BJ (cell line): ENCODE data around the gene IFI27L2. TPM values are rescaled to one million over a fixed set of nuclear protein-coding genes. Genes with fewer than 3 reads are reported as not detected.

Experiments
- CTCF ChIA-PET: fragments of 350-600 bp; formaldehyde crosslinking; extraction: SDS; loops from one replicate; lab custom pipeline; 2021; ENCODE audit warnings: antibody characterized with exemption, inconsistent platforms; lab: Yijun Ruan, JAX
- POLR2A ChIA-PET: fragments of 300-600 bp; sonication (Branson Sonifier 250); formaldehyde crosslinking; extraction: SDS; loops from one replicate; lab custom pipeline; 2021; ENCODE audit warnings: antibody characterized with exemption; lab: Charles Lee
- DNase-seq: peaks from one replicate; pipeline ENCODE4 v3.0.0-alpha.2; 2011; ENCODE audit warnings: low read depth
- H3K27me3 ChIP-seq: 2 replicates; pipeline ENCODE4 v1.6.0; 2011; ENCODE audit warnings: low read length; ENCODE audit not compliant: control insufficient read depth, insufficient read depth
- H3K36me3 ChIP-seq: 2 replicates; pipeline ENCODE4 v1.5.1; 2011; ENCODE audit warnings: low read length; ENCODE audit not compliant: control insufficient read depth, insufficient read depth
- H3K4me3 ChIP-seq: 2 replicates; pipeline ENCODE4 v1.5.1; 2011; ENCODE audit warnings: low read depth, mild to moderate bottlenecking, control low read depth, low read length
- polyA plus RNA-seq: library from polyadenylated mRNA; depleted of rRNA; stranded (reverse); fragments of >200 nt; gene quantifications from 2 replicates; pipeline ENCODE4 v1.2.3, GENCODE V29; 2011
- TF ChIP-seq, protein P1 (sequence below): IDR thresholded peaks from 2 replicates; pipeline ENCODE4 v1.5.1; 2011; ENCODE audit warnings: low read depth, mild to moderate bottlenecking, control low read depth, inconsistent platforms, low read length, moderate library complexity; ENCODE audit not compliant: insufficient read depth

Gene IFI27L2
- polyA plus RNA-seq, 1 experiment = 201 TPM

DNA sequence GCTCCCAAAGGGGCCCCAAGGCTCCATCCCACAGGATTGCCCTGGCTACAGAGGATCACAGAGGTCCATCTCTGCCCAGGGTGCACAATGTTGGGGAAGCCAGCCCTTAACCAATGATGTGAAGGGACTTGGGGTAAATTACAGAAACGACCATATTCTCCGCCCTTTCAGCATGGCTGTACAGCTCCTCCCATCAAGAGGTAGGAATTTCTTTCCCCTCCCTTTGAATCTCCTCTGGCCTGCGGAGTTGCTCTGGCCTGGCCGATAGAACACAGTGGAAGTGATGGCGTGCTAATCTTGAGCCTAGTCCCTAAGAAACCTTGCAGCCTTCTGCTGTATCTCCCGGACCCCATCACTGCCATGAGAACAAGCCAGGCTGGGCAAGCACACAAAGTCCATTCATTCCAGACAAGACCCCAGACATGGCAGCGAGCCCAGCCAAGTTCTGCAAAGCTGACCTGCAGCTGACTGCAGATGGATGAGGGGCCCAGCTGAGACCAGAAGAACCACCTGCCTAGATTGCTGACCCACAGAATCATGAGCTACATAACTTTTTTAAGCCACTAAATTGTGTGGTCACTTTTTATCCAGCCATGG, 25.8 kb downstream of the IFI27L2 start:
- TF ChIP-seq, protein P1, sequence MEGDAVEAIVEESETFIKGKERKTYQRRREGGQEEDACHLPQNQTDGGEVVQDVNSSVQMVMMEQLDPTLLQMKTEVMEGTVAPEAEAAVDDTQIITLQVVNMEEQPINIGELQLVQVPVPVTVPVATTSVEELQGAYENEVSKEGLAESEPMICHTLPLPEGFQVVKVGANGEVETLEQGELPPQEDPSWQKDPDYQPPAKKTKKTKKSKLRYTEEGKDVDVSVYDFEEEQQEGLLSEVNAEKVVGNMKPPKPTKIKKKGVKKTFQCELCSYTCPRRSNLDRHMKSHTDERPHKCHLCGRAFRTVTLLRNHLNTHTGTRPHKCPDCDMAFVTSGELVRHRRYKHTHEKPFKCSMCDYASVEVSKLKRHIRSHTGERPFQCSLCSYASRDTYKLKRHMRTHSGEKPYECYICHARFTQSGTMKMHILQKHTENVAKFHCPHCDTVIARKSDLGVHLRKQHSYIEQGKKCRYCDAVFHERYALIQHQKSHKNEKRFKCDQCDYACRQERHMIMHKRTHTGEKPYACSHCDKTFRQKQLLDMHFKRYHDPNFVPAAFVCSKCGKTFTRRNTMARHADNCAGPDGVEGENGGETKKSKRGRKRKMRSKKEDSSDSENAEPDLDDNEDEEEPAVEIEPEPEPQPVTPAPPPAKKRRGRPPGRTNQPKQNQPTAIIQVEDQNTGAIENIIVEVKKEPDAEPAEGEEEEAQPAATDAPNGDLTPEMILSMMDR = no peak
- CTCF ChIA-PET = no interaction called here
- DNase-seq = no peak
- no peak overlapping the region for H3K4me3 ChIP-seq
- POLR2A ChIA-PET = no interaction called here
- no peaks in the 10 kb centered on the region for H3K27me3 ChIP-seq
- H3K36me3 ChIP-seq = no peaks in the 10 kb centered on the region; the same call in 1 of the 2 replicates

DNA sequence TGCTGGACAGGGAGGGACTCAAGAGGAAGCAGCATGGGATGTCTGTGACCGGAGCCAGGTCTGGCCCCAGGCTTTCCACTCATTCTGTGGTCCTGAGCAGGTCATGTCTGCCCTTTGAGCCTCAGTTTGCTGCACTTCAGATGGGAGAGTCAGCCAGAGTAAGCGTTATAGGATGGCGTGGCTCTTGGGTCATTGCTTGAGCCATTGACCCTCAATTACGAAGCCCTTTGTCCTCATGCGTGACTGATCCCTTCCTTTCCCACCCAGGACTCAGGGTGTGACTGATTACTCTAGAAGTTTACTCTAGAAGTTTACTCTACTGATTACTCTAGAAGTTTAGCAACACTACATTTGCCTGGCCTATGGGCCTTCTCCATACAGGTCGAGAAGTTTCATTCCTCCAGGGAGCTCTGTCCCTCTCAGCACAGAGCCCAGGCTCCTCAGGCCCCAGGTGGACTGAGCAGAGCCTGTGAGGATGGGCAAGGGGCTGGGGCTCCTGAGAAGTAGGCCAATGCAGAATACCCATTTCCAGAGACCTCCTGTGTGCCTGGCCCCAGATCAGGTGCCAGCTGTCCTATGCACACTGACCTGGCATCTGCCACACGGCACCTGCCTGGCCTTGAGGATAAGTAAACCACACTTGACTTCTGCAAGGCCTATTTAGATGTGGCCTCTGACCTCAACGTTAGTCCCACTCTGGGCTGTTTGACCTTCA, 26.5 kb downstream of the IFI27L2 start:
- no peak for DNase-seq
- H3K27me3 ChIP-seq = no peaks in the 10 kb centered on the region
- TF ChIP-seq, protein P1 = no peak
- H3K36me3 ChIP-seq = no peaks in the 10 kb centered on the region; the same call in 1 of the 2 replicates
- ChIA-PET CTCF (no interaction called here), POLR2A (no interaction called here)
- H3K4me3 ChIP-seq = no peak overlapping the region

DNA sequence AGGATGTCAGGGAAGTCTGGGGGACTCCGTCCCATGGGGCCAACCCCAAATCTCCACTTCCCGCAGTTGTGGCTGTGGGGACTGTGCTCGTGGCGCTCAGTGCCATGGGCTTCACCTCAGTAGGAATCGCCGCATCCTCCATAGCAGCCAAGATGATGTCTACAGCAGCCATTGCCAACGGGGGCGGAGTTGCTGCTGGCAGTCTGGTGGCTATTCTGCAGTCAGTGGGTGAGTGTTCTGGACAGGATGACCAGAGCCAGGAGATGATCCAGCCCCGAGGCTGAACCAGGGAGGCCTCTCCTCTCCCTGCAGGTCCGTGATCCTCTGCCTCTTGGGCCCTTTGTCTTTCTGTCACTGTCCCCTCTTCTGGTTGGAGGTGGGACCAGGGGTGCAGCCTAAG, 27.7 kb downstream of the IFI27L2 start:
- POLR2A ChIA-PET = no interaction called here
- H3K36me3 ChIP-seq = no peaks in the 10 kb centered on the region; the same call in 1 of the 2 replicates
- CTCF ChIA-PET = no interaction called here
- no peak for DNase-seq
- H3K4me3 ChIP-seq = no peak overlapping the region
- H3K27me3 ChIP-seq = no peaks in the 10 kb centered on the region
- TF ChIP-seq, protein P1 = no peak

DNA sequence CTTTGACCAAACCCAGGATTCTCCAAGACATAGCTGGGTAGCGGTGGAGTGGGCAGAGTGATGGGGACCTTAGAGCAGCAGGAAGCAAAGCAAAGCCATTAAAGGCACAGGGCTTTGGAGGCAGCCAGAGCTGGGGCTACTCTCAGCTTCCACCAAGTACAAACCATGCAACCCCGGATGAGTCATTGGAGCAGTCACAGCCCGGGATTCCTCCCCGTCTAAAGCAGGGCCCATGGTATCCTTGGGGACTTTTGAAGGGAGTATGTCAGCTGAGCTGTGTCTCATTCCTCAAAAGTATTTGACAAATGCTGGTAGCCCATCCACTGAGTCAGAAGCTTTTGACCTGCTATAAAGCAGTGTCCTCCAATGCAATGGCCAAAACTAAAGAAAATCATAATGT, 28.6 kb downstream of the IFI27L2 start:
- Histone ChIP-seq H3K36me3 (no peaks in the 10 kb centered on the region; the same call in 1 of the 2 replicates), H3K4me3 (no peak overlapping the region), H3K27me3 (no peaks in the 10 kb centered on the region)
- peak; percentile 41 for DNase-seq
- TF ChIP-seq, protein P1 = no peak
- POLR2A ChIA-PET = no interaction called here
- CTCF ChIA-PET = interaction anchor here (0.8 to 1.0 kb wide), 3 partner anchors 31 to 161 kb away, joined by 3 to 4 read pairs (median 3); no protein-coding TSS in a partner anchor

DNA sequence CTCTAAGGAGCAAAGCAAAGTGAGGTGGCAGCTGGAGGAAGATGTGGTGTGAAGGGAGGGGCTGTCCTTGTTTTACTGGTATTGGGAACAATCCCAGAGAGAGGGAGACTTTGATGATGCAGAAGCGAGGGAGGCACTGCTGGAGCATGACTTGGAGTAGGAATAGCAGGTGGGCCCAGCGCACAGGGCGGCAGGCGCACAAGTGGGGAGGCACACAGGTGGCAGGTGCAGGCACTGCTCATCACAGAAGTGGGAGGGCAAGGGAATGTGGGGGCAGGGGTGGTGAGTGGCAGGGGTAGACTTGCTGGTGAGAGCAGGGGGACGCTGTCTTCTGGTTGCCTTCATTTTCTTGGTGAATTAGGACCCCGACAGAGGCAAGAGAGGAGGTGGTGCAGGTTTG, 30.4 kb downstream of the IFI27L2 start:
- POLR2A ChIA-PET = interaction anchor here (1.0 kb wide), 1 partner anchor 18 kb away, joined by 5 read pairs; the partner anchor contains the start of genes DDX24 and IFI27L1
- H3K27me3 ChIP-seq = no peaks in the 10 kb centered on the region
- TF ChIP-seq, protein P1 = no peak
- CTCF ChIA-PET = interaction anchor here (1.2 kb wide), 1 partner anchor 34 kb away, joined by 3 read pairs; no protein-coding TSS in a partner anchor
- DNase-seq = no peak
- H3K36me3 ChIP-seq = no peaks in the 10 kb centered on the region
- H3K4me3 ChIP-seq = no peak overlapping the region
